Stimulated activated CD4-positive, alpha-beta T cell treated with anti-CD3 and anti-CD28 coated beads, Interleukin-2, amount 100 ng/mL, for 24 hours (primary cell): ENCODE results near the gene CIAO2A.
"Not testable (repeated sequence)": the region's sequence is repeated elsewhere in the genome, so short reads cannot be mapped to it uniquely, and the experiment has no call there.

Experiments used
- DNase-seq, 2 donors: peaks; one replicate each; pipeline ENCODE4 v3.0.0-alpha.2; 2020

Gene CIAO2A

GRCh38 chr15:64111679-64112050, 18.0 kb upstream of the CIAO2A start:
- no peak for DNase-seq

GRCh38 chr15:64110950-64111678, 17.5 kb upstream of the CIAO2A start:
- DNase-seq = no peak

GRCh38 chr15:64110108-64110701, 16.6 kb upstream of the CIAO2A start:
- DNase-seq = not testable (repeated sequence)

GRCh38 chr15:64107337-64107736, 13.7 kb upstream of the CIAO2A start:
- no peak for DNase-seq

- DNase-seq = no peak
Observed at GRCh38 chr15:64105113-64105704, 11.6 kb upstream of the CIAO2A start.

- DNase-seq = no peak
Observed at GRCh38 chr15:64102497-64102896, 8.9 kb upstream of the CIAO2A start.

GRCh38 chr15:64100958-64101357, 7.3 kb upstream of the CIAO2A start:
- no peak for DNase-seq

GRCh38 chr15:64099379-64099778, 5.7 kb upstream of the CIAO2A start:
- no peak for DNase-seq

- DNase-seq = no peak
Observed at GRCh38 chr15:64096668-64097384, 3.2 kb upstream of the CIAO2A start.

GRCh38 chr15:64095795-64096667, 2.4 kb upstream of the CIAO2A start, which contains the start of gene SNX1:
Gene SNX1, plus strand, starts transcription at chr15:64095982. Its CDS starts 32 bp downstream, at chr15:64096014.
- DNase-seq = peak; percentile 93 to 98

- no peak for DNase-seq
Observed at GRCh38 chr15:64095431-64095794, 1.8 kb upstream of the CIAO2A start.

GRCh38 chr15:64092864-64093626, 593 bp downstream of the CIAO2A start:
- peak; percentile 40 to 42 for DNase-seq

- no peak for DNase-seq
Observed at GRCh38 chr15:64092075-64092820, 1.4 kb downstream of the CIAO2A start.

GRCh38 chr15:64090527-64090926, 3.1 kb downstream of the CIAO2A start:
- no peak for DNase-seq

GRCh38 chr15:64089543-64090280, 3.9 kb downstream of the CIAO2A start:
- DNase-seq = no peak

- no peak for DNase-seq
Observed at GRCh38 chr15:64082757-64083156, 10.9 kb downstream of the CIAO2A start.

- not testable (repeated sequence) for DNase-seq
Observed at GRCh38 chr15:64073496-64073895, 20.1 kb downstream of the CIAO2A start.

- no peak for DNase-seq
Observed at GRCh38 chr15:64072812-64073211, 20.8 kb downstream of the CIAO2A start.

GRCh38 chr15:64071931-64072765, 21.5 kb downstream of the CIAO2A start:
- DNase-seq = no peak
